Pancreas (tissue), 10 donors: ENCODE data around the gene SDS. TPM values are rescaled to one million over a fixed set of nuclear protein-coding genes. Genes with fewer than 3 reads are reported as not detected.

Experiments used
- ATAC-seq, 4 donors: fragments of 200-7000 bp; cut with Tn5 transposase; one replicate each; pipeline versions ENCODE4 v1.8.0 to v1.9.1; 2020; ENCODE audit warnings: mild to moderate bottlenecking in 4 of 4, moderate library complexity in 4 of 4
- DNase-seq, 6 donors: peaks; one replicate each; pipeline ENCODE4 v3.0.0-alpha.2; 2020
- FAIRE-seq: peaks from 2 replicates; lab custom pipeline; 2012; peaks lifted over from hg19 to GRCh38; lab: Jason Lieb, UNC
- H3K27ac ChIP-seq, 4 donors: fragments of 200-600 bp; sonication (generic); 1 replicate in 3 of 4; 2 replicates in 1 of 4; pipeline versions ENCODE4 v1.5.0 to v1.8.0; 2020
- H3K27me3 ChIP-seq, 4 donors: fragments of 200-600 bp; one replicate each; pipeline ENCODE4 v1.8.0; 2021
- H3K36me3 ChIP-seq, 3 donors: fragments of 200-600 bp; sonication (generic) in 1 of 3; one replicate each; pipeline versions ENCODE4 v1.5.0 to v1.8.0; 2020 to 2021
- H3K4me1 ChIP-seq, 3 donors: fragments of 200-600 bp; one replicate each; pipeline ENCODE4 v1.8.0; 2021
- H3K4me3 ChIP-seq, 4 donors: fragments of 200-600 bp; sonication (generic) in 2 of 4; one replicate each; pipeline versions ENCODE4 v1.5.0 to v1.8.0; 2020 to 2021
- H3K9me3 ChIP-seq, 4 donors: fragments of 200-600 bp; one replicate each; pipeline ENCODE4 v1.8.0; 2021
- WGBS, 2 donors: extraction: QIAGEN DNeasy Blood & Tissue Kit; methylation state at CpG; one replicate each; pipeline ENCODE4 v1.1.7; 2013; 5-methylcytosine and 5-hydroxymethylcytosine counted together
- intact Hi-C, 3 donors: fragments of 100-400 bp; cut with DNase I; formaldehyde crosslinking; loops; one replicate each; pipeline versions ENCODE4 v1.11.1 to v1.14.2; 2022
- polyA plus RNA-seq, 2 donors: library from polyadenylated mRNA; stranded (reverse); fragments of 200-250 nt; gene quantifications; one replicate each; pipeline ENCODE4 v1.2.3, GENCODE V29; 2013
- total RNA-seq, 6 donors: library from RNA; stranded (reverse); fragmentation: NEBNext Ultra II Directional in 4 of 6; extraction: Animal tissue kit (Norgen Biotek cat#: 25700) in 4 of 6; gene quantifications; one replicate each; pipeline versions ENCODE4 v1.2.1 to v1.2.4, GENCODE V29; 2021 to 2023
- TF ChIP-seq, protein P1 (sequence below), 4 donors: fragments of 200-600 bp; sonication (generic) in 3 of 4; IDR thresholded peaks; one replicate each; pipeline versions ENCODE4 v1.5.0 to v1.8.0; 2021; ENCODE audit warnings: antibody characterized with exemption in 4 of 4
- donor health status: healthy with polysubstance abuse.
- donor health status: DM: no; HTN: no; CAD: no; lungs with moderate emphysema.
- donor health status: DM: no; HTN: no; CAD: no.
- donor health status: control.
- donor health status: control.
- donor health status: Bipolar disorder and iron deficiency.
- donor health status: DM: yes; HTN: yes; CAD: no.
- donor health status: DM: no; HTN: no; CAD: no.
- donor health status: DM: no; HTN: no; CAD: no.
- donor health status: DM: yes; HTN: yes; CAD: no.

The SDS gene
- total and polyA plus RNA-seq, 8 donors: 0.14 to 3.4 (median 0.39) TPM; not detected in 2

DNA sequence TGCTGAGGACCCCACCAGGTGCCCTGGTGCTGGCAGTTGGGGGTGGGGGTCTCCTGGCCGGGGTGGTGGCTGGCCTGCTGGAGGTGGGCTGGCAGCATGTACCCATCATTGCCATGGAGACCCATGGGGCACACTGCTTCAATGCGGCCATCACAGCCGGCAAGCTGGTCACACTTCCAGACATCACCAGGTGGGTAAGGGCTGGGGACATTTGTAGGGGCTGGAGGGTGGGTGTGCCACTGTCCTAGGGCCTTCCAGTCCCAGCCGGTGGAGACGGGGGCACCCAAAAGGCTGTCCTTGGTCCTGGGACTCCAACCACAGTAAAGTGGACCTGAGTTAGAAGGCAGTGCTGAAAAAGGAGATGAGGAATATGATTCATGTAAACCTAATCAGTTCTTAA lies 31.7 kb upstream of the SDS start:
- intact Hi-C loops: no loop called here
- DNase-seq (peak in 1 of 6 donors; percentile 43), ATAC-seq (no peak), FAIRE-seq (no peak)
- no peaks in the 10 kb centered on the region for H3K36me3 ChIP-seq
- no peaks in the 10 kb centered on the region for H3K27me3 ChIP-seq
- TF ChIP-seq, protein P1, sequence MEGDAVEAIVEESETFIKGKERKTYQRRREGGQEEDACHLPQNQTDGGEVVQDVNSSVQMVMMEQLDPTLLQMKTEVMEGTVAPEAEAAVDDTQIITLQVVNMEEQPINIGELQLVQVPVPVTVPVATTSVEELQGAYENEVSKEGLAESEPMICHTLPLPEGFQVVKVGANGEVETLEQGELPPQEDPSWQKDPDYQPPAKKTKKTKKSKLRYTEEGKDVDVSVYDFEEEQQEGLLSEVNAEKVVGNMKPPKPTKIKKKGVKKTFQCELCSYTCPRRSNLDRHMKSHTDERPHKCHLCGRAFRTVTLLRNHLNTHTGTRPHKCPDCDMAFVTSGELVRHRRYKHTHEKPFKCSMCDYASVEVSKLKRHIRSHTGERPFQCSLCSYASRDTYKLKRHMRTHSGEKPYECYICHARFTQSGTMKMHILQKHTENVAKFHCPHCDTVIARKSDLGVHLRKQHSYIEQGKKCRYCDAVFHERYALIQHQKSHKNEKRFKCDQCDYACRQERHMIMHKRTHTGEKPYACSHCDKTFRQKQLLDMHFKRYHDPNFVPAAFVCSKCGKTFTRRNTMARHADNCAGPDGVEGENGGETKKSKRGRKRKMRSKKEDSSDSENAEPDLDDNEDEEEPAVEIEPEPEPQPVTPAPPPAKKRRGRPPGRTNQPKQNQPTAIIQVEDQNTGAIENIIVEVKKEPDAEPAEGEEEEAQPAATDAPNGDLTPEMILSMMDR (IDR thresholded peaks at IDR 0.05): no peak
- H3K27ac ChIP-seq: no peak overlapping the region
- no peak overlapping the region for H3K4me3 ChIP-seq
- no peaks in the 10 kb centered on the region for H3K9me3 ChIP-seq
- no peaks in the 10 kb centered on the region for H3K4me1 ChIP-seq
- 86 to 87% methylated on average over 5 of the region's 5 CpGs for WGBS, 2 donors

DNA sequence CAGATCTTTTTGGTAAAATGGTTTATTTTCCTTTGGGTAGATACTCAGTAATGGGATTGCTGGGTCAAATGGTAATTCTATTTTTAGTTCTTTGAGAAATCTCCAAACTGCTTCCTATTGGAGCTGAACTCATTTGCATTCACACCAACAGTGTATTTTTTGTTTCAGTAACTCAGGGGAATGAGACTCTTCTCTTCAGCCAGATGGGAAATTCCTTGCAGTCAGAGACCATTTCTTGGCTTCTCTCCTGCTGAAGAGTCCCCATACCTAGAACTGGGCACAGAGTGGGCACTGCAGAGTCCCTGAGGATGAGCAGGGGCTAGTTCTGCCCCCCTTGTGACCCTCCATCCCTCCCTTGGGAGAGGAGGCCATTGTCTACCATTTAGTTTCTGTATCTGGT lies 29.3 kb upstream of the SDS start:
- Histone ChIP-seq H3K27ac (no peak overlapping the region), H3K36me3 (no peaks in the 10 kb centered on the region), H3K9me3 (no peaks in the 10 kb centered on the region), H3K4me3 (no peak overlapping the region), H3K4me1 (no peaks in the 10 kb centered on the region), H3K27me3 (no peaks in the 10 kb centered on the region)
- intact Hi-C loops: no loop called here
- FAIRE-seq (no peak), ATAC-seq (no peak), DNase-seq (no peak)
- TF ChIP-seq, protein P1 (IDR thresholded peaks at IDR 0.05): no peak

DNA sequence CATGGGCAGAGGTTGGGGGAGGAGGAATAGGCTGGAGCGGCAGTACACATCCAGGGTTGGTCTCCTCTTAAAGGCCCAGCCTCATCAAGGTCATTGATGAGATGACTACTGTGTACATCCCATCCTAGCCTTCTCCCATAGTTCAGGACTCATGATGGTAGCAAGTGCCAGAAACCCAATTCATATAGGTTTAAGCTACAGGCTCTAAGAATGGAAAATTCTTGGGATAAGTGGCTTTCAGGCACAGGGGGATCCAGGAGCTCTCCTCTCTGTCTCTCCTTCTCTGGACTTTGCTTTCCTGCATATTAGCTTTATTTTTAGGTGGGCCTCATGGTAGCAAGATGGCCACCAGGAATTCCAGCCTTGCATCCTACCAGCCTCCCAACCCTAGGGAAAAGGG lies 24.8 kb upstream of the SDS start:
- FAIRE-seq (no peak), DNase-seq (no peak), ATAC-seq (no peak)
- Histone ChIP-seq H3K4me3 (no peak overlapping the region), H3K27me3 (no peaks in the 10 kb centered on the region), H3K4me1 (peaks cover 0 to 2% (median 0%) of the 10 kb centered on the region in 3 donors), H3K36me3 (no peaks in the 10 kb centered on the region), H3K27ac (no peak overlapping the region), H3K9me3 (no peaks in the 10 kb centered on the region)
- WGBS, 2 donors: 97 to 100% methylated on average over 1 of the region's 1 CpG
- TF ChIP-seq, protein P1 (IDR thresholded peaks at IDR 0.05): no peak
- intact Hi-C loops: loop anchor here in 2 of 3 donors (5.0 to 10.0 kb wide), 3 partner anchors 114 to 234 kb away; no protein-coding TSS in a partner anchor

DNA sequence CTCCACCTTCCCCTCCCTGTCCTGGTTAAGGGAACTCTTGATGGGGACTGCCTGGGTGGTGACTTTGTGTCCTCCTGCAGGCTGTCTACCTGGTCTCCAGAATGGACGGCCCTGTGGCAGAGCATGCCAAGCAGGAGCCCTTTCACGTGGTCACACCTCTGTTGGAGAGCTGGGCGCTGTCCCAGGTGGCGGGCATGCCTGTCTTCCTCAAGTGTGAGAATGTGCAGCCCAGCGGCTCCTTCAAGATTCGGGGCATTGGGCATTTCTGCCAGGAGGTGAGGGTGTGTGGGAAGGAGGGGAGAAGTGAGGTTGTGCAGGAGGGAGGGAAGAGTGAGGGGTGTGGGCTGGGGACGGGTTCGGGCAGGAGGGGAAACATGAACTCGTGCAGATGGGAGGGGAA lies 24.2 kb upstream of the SDS start:
- intact Hi-C loops: loop anchor here in 2 of 3 donors (5.0 to 10.0 kb wide), 3 partner anchors 113 to 233 kb away; no protein-coding TSS in a partner anchor
- peaks cover 0 to 8% (median 2%) of the 10 kb centered on the region in 3 donors for H3K4me1 ChIP-seq
- no peak for FAIRE-seq
- DNase-seq: no peak
- H3K9me3 ChIP-seq: no peaks in the 10 kb centered on the region
- H3K27ac ChIP-seq: no peak overlapping the region
- no peak overlapping the region for H3K4me3 ChIP-seq
- WGBS, 2 donors: 78 to 84% methylated on average over 9 of the region's 9 CpGs
- no peaks in the 10 kb centered on the region for H3K36me3 ChIP-seq
- no peak for ATAC-seq
- TF ChIP-seq, protein P1 (IDR thresholded peaks at IDR 0.05): no peak
- no peaks in the 10 kb centered on the region for H3K27me3 ChIP-seq

DNA sequence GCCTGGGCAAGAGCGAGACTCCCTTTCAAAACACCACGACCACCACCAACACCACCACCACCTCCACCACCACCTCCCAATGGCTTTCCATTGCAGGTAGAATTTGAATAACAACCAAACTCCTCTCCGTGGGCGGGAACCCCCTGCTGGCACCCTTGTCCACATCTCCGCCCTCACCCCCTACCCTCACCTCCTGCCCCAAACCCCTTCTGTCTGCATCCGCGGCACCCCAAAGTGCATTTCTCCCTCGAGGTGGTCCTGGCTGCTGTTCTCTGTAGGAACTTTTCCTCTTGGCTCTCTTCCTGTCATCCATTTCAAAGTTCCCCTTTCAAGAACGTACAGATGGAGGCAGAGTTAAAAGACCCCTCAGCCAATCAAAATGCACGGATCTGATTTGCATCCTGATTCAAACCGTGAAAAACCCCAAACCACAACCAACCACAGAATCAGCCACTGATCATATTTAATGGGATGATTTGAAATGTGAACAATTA lies 22.3 kb upstream of the SDS start:
- H3K9me3 ChIP-seq: no peaks in the 10 kb centered on the region
- intact Hi-C loops: loop anchor here in 2 of 3 donors (5.0 to 10.0 kb wide), 3 partner anchors 111 to 231 kb away; no protein-coding TSS in a partner anchor
- no peak overlapping the region for H3K4me3 ChIP-seq
- no peak for ATAC-seq
- 67 to 69% methylated on average over 11 of the region's 11 CpGs for WGBS, 2 donors
- FAIRE-seq: no peak
- no peak for DNase-seq
- TF ChIP-seq, protein P1 (IDR thresholded peaks at IDR 0.05): no peak
- H3K27ac ChIP-seq: no peak overlapping the region
- H3K4me1 ChIP-seq: peaks cover 0 to 9% (median 7%) of the 10 kb centered on the region in 3 donors
- no peaks in the 10 kb centered on the region for H3K27me3 ChIP-seq
- no peaks in the 10 kb centered on the region for H3K36me3 ChIP-seq
